SK-N-SH treated with all-trans-retinoic acid at 6 μM for 48 hours (cell line): ENCODE results near the gene ILKAP.

Source experiments
- ATAC-seq: fragments of 200-7000 bp; cut with Tn5 transposase; 3 replicates; pipeline ENCODE4 v1.9.1; 2020; ENCODE audit warnings: mild to moderate bottlenecking, moderate library complexity
- BACH2 ChIP-seq: fragments of 250-450 bp; sonication (Bioruptor Pico); IDR thresholded peaks from 2 replicates; pipeline ENCODE4 v1.9.0; 2021; ENCODE audit warnings: mild to moderate bottlenecking, borderline replicate concordance
- CSDC2 ChIP-seq: fragments of 250-450 bp; sonication (Bioruptor Pico); IDR thresholded peaks from 2 replicates; pipeline ENCODE4 v1.5.0; 2020; ENCODE audit warnings: mild to moderate bottlenecking, moderate library complexity
- ESRRG ChIP-seq: fragments of 250-450 bp; sonication (Bioruptor Pico); IDR thresholded peaks from 2 replicates; pipeline ENCODE4 v1.6.1; 2021; ENCODE audit warnings: mild to moderate bottlenecking
- GLIS3 ChIP-seq: fragments of 250-450 bp; sonication (Bioruptor Pico); IDR thresholded peaks from 2 replicates; pipeline ENCODE4 v1.5.0; 2020; ENCODE audit warnings: mild to moderate bottlenecking, moderate library complexity
- ISL1 ChIP-seq: fragments of 250-450 bp; sonication (Bioruptor Pico); IDR thresholded peaks from 2 replicates; pipeline ENCODE4 v2.1.2; 2022; ENCODE audit warnings: mild to moderate bottlenecking, moderate library complexity
- PPARA ChIP-seq: fragments of 250-450 bp; sonication (Bioruptor Pico); IDR thresholded peaks from 2 replicates; pipeline ENCODE4 v1.5.0; 2020; ENCODE audit warnings: mild to moderate bottlenecking, borderline replicate concordance
- RARB ChIP-seq: fragments of 250-450 bp; sonication (Bioruptor Pico); IDR thresholded peaks from 2 replicates; pipeline ENCODE4 v1.8.0; 2021; ENCODE audit warnings: mild to moderate bottlenecking, moderate library complexity
- SNAI2 ChIP-seq: fragments of 250-450 bp; sonication (Bioruptor Pico); IDR thresholded peaks from 2 replicates; pipeline ENCODE4 v1.5.0; 2020; ENCODE audit warnings: mild to moderate bottlenecking, moderate library complexity
- TCF4 ChIP-seq: fragments of 250-450 bp; sonication (Bioruptor Pico); IDR thresholded peaks from 2 replicates; pipeline ENCODE4 v1.8.0; 2021; ENCODE audit warnings: mild to moderate bottlenecking, moderate library complexity, borderline replicate concordance
- TOX ChIP-seq: fragments of 250-450 bp; sonication (Bioruptor Pico); IDR thresholded peaks from 2 replicates; pipeline ENCODE4 v1.8.0; 2021; ENCODE audit warnings: mild to moderate bottlenecking, moderate library complexity, borderline replicate concordance
- ZC3H10 ChIP-seq: fragments of 250-450 bp; sonication (Bioruptor Pico); IDR thresholded peaks from 2 replicates; pipeline ENCODE4 v1.5.1; 2021; ENCODE audit warnings: mild to moderate bottlenecking, moderate library complexity
- ZNF565 ChIP-seq: fragments of 450-650 bp; formaldehyde crosslinking; conservative IDR thresholded peaks from 2 replicates; pipeline ENCODE4 v1.5.0; 2020; ENCODE audit warnings: low read depth, mild to moderate bottlenecking, moderate library complexity
- ZNF70 ChIP-seq: fragments of 450-650 bp; formaldehyde crosslinking; IDR thresholded peaks from 2 replicates; pipeline ENCODE4 v1.5.0; 2020; ENCODE audit warnings: mild to moderate bottlenecking, moderate library complexity
- ZNF8 ChIP-seq: fragments of 450-650 bp; formaldehyde crosslinking; IDR thresholded peaks from 2 replicates; pipeline ENCODE4 v1.5.0; 2020; ENCODE audit warnings: mild to moderate bottlenecking, moderate library complexity
- TF ChIP-seq, protein P1 (sequence below): fragments of 250-450 bp; sonication (Bioruptor Pico); IDR thresholded peaks from 2 replicates; pipeline ENCODE4 v1.5.1; 2021; ENCODE audit warnings: mild to moderate bottlenecking, moderate library complexity
- TF ChIP-seq, protein P2 (sequence below): fragments of 250-450 bp; sonication (Bioruptor Pico); IDR thresholded peaks from 2 replicates; pipeline ENCODE4 v1.8.0; 2020; ENCODE audit warnings: mild to moderate bottlenecking, moderate library complexity, borderline replicate concordance
- TF ChIP-seq, protein P3 (sequence below): fragments of 250-450 bp; sonication (Bioruptor Pico); IDR thresholded peaks from 2 replicates; pipeline ENCODE4 v1.5.1; 2020; ENCODE audit warnings: low read depth, mild to moderate bottlenecking, moderate library complexity

ILKAP gene

DNA sequence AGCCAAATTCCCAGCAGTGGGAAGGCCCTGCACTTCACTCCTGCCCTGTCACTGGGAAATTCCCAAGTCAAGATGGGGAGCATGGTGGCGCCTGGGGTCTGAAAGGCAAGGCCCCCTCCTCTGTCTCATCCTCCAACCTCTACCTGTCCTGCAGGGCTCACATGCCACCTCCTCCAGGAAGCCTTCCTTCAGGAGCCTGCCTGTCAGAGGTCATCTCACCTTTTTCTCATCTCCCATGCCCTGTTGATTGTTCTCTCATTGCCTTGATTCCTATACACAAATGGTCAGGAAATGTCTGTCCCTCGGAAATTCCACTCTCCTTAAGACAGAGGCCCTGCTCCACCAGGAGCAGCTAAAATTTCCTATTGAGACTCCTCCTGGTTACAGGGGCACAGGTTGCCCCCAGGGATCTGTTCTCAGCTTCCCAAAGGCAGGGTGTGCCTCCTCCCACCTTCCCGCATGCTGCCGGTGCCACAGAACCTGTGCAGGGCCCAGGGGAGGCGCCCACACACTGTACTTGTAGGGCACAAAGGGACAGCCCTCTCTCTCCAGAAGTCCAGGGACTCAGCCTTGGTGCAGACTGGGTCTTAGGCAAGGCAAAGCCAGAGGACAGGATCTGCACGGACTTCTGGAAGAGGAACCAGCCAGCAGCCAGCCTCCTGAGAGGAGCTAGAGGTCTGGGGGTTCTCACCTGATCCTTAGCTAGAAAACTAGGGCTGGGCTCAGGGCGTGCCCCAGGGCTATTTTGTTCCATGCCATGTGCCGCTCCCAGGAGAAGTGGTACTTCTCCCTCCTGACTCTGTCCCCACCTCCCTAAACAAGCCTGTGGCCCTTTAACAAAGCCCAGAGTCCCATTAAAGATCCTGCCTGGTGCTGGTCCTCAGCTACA, 23.4 kb upstream of the ILKAP start:
- no peak for ATAC-seq

DNA sequence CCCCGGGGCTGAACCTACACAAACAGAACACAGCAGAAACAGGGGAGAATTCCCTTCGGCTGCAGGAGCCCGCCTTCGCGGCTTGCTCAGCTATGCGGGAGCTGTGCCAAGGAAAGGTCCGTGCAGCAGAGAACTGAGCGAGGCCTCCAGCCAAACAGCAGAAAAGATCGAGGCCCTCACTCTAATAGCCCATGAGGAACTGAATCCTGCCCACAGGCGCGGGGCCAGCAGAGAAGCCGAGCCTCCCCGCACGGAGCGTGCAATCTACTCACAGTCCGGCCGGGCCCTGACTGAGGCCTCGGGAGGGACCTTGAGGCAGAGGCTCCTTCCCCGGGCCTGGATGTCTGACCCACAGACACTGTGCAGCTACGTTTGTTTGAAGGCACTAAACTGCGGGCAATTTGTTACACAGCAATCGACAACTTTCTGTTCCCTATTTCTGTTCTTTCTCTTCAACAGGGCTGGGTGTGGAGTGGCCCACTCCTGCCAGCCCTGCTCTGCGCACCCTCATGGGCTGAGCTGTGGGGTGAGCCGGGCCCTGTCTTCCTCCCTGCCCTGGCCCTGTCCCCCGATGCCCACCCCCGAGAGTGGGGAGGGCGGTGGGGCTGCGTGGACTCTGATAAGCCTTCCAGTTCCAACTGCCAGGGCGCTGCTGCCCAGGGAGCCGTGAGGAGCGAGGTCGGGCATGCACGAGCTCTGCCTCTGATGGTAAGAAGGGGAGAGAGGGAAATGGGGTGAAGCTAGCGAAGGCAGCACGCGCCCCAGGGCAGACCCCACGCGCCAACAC, 22.6 kb upstream of the ILKAP start:
- no peak for TF ChIP-seq ZNF70 (CRISPR knock-in tag)
- TF ChIP-seq, protein P1, sequence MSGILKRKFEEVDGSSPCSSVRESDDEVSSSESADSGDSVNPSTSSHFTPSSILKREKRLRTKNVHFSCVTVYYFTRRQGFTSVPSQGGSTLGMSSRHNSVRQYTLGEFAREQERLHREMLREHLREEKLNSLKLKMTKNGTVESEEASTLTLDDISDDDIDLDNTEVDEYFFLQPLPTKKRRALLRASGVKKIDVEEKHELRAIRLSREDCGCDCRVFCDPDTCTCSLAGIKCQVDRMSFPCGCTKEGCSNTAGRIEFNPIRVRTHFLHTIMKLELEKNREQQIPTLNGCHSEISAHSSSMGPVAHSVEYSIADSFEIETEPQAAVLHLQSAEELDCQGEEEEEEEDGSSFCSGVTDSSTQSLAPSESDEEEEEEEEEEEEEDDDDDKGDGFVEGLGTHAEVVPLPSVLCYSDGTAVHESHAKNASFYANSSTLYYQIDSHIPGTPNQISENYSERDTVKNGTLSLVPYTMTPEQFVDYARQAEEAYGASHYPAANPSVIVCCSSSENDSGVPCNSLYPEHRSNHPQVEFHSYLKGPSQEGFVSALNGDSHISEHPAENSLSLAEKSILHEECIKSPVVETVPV: no peak
- TF ChIP-seq, protein P2, sequence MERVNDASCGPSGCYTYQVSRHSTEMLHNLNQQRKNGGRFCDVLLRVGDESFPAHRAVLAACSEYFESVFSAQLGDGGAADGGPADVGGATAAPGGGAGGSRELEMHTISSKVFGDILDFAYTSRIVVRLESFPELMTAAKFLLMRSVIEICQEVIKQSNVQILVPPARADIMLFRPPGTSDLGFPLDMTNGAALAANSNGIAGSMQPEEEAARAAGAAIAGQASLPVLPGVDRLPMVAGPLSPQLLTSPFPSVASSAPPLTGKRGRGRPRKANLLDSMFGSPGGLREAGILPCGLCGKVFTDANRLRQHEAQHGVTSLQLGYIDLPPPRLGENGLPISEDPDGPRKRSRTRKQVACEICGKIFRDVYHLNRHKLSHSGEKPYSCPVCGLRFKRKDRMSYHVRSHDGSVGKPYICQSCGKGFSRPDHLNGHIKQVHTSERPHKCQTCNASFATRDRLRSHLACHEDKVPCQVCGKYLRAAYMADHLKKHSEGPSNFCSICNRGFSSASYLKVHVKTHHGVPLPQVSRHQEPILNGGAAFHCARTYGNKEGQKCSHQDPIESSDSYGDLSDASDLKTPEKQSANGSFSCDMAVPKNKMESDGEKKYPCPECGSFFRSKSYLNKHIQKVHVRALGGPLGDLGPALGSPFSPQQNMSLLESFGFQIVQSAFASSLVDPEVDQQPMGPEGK (CRISPR knock-in tag): no peak
- no peak for TF ChIP-seq TOX (CRISPR knock-in tag)
- no peak for TF ChIP-seq GLIS3 (CRISPR knock-in tag)
- no peak for TF ChIP-seq TCF4 (CRISPR knock-in tag)
- no peak for TF ChIP-seq ESRRG (CRISPR knock-in tag)
- TF ChIP-seq ZNF565 (CRISPR knock-in tag): no peak
- TF ChIP-seq BACH2 (CRISPR knock-in tag): no peak
- TF ChIP-seq CSDC2 (CRISPR knock-in tag): no peak
- TF ChIP-seq ZC3H10 (CRISPR knock-in tag): no peak
- ATAC-seq: peak; percentile 26

More for the DNA sequence above, 23.4 kb upstream of the ILKAP start:
- TF ChIP-seq ZNF565 (CRISPR knock-in tag) (no peak), SNAI2 (CRISPR knock-in tag) (no peak), ISL1 (CRISPR knock-in tag) (no peak), ZC3H10 (CRISPR knock-in tag) (no peak), ESRRG (CRISPR knock-in tag) (no peak)
- TF ChIP-seq, protein P3, sequence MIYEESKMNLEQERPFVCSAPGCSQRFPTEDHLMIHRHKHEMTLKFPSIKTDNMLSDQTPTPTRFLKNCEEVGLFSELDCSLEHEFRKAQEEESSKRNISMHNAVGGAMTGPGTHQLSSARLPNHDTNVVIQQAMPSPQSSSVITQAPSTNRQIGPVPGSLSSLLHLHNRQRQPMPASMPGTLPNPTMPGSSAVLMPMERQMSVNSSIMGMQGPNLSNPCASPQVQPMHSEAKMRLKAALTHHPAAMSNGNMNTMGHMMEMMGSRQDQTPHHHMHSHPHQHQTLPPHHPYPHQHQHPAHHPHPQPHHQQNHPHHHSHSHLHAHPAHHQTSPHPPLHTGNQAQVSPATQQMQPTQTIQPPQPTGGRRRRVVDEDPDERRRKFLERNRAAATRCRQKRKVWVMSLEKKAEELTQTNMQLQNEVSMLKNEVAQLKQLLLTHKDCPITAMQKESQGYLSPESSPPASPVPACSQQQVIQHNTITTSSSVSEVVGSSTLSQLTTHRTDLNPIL (CRISPR knock-in tag): no peak

DNA sequence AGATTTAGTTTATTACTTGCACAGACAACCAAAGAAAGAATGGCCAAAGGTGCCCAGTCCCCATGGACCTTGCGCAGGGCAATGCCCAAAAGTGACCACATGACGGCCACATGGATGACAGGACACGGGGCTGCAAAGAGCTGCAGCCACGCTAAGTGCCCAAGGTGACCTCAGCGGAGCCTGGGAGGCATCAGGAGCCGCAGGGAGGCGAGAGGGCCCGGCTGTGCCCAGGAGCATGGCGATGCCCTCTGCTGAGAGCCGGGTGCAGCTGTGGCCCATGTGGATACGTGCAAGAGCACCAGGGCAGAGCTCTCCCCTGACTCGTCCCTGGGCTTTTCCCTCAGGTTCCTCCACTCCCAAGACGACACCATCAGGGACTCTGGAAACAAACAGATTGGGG, 21.6 kb upstream of the ILKAP start:
- TF ChIP-seq ZNF8 (CRISPR knock-in tag) (no peak), ZNF70 (CRISPR knock-in tag) (no peak), RARB (CRISPR knock-in tag) (no peak), SNAI2 (CRISPR knock-in tag) (no peak), ISL1 (CRISPR knock-in tag) (no peak), GLIS3 (CRISPR knock-in tag) (no peak), PPARA (CRISPR knock-in tag) (no peak), ZC3H10 (CRISPR knock-in tag) (no peak), CSDC2 (CRISPR knock-in tag) (no peak)
- TF ChIP-seq, protein P3 (CRISPR knock-in tag): no peak
- TF ChIP-seq, protein P1: no peak
- ATAC-seq: no peak
